Measurements from ENCODE around the gene ZSCAN20. TPM values are rescaled to one million over a fixed set of nuclear protein-coding genes. Genes with fewer than 3 reads are reported as not detected.

The ZSCAN20 gene
- polyA plus RNA-seq (ENCODE audit: insufficient read length), result 5.9 TPM
- long read RNA-seq, donor 1, result 0 reads
- long read RNA-seq, donor 2, result 0 reads
- long read RNA-seq, donor 3, result 0 reads
- long read RNA-seq, donor 4, result 0 reads
- long read RNA-seq, donor 5, result 0 reads
- long read RNA-seq, donor 6, result 0 reads
- long read RNA-seq, donor 7, full-length matches to known transcripts, result 1 of 1 reads
- long read RNA-seq, donor 7, partial matches to known transcripts, result 0 of 1 reads
- long read RNA-seq, donor 7, other reads (novel, unspliced or antisense), result 0 of 1 reads
- long read RNA-seq, donor 8, result 0 reads

DNA sequence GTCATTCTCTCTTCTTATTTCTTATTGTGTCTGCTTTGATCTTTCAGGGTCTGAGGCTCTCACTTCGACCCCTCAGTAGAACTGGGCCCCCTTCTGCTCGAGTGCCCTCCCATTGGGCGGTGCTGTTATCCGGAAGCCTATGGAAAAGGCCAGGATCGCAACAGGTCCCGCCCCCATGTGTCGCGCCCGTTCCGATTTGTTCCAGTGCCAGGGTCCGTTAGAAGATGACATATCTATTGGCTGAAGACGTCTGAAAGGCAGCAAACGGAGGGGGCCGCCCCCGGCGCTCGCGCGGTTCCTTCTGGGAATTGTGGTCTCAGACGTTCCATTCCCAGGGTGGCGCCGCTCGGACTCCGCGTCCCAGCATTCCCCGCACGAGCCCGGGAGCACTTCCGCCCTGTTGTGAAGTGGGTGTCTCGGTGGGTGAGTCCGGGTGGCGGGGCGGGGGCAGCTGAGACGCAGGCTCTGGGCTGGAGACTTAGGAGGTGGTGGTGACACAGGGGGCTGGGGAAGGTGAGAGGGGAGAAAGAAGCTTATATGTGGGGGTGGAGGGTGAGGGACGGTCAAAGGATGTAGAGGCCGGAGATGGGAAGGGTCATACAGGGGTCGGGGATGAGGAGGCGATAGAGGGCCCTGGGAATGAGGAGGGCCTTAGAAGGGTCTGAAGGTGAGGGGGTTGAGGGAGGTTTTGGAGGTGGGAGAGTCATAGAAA lies at the start of gene ZSCAN20:
Gene ZSCAN20 (plus strand): TSS at position 377 of the 712 bp plus-strand sequence. CDS start 6,644 bp downstream, outside the sequence.
- peak; percentile 98 for DNase-seq

DNA sequence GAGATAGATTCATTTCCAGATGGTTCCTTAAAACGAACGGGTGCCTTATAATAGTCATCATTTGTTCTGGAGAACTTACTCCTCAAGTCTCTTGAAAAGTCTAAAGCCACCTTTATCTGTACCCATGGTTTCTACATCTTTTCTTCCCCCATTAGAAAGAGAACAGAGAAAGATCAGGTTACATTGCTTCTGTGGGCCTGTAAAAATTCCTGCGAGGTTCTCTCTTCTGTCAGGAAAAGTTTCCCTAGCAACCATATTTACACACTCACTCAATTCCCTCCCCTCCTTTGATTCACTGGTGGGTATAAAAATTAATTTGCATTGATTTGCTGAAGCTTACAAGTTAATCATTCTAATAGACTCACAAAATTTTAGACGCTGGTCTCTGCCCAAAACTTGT lies 48.2 kb upstream of the ZSCAN20 start:
- no peak for DNase-seq

DNA sequence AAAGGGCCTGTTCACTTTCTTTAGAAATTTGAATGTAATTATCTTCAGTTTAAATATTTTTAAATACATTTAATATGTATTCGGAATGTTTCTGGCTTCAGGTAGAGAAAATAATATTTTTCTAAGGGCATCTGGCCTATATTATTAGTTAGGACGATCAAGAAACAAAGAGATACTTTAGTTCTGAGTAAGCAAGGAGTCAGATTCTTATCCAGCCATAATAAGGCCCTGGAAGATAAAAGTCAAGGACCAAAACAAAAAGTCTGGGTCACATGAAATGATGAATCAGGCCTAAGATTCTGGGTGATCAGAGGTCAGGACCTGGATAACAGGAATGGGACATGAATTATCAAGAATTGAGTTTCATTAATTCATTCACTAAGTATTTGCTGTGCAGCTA lies 47.8 kb upstream of the ZSCAN20 start:
- no peak for DNase-seq

DNA sequence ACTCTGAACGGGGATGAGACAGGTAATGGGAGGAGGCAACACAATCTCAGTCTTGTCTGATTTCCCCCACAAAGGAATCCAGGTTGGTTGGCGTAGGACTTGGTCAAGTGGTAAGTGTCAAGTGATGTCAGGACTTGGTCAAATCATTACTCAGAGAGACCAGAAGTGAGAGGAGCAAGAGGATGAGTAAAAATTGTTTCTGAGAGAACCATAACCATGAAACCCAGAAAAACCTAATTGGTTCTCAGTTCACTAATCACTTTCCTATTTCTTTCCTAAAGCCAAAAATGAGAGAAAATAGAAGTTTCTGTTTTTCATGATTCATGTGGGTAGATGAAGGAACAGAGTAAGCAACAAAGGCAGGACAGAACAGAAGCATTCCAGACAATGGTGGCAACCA lies 46.5 kb upstream of the ZSCAN20 start:
- no peak for DNase-seq

DNA sequence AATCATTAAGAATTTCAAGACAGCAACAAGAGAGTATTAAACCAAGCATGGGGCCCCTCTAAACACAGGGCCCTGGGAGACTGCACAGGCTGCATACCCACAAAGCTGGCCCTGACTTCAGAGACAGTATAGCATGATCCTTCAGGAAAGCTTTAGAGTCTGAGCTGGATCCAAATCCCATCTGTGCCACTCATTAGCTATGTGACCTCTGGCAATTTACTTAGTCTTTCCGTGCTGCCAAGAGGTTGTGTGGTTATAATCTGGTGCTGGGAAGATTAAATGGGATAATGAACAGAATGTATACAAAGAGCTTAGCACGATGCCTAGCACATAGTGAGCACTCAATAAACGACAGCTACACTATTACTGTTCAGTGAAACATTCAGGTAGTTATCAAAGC lies 45.5 kb upstream of the ZSCAN20 start:
- no peak for DNase-seq

DNA sequence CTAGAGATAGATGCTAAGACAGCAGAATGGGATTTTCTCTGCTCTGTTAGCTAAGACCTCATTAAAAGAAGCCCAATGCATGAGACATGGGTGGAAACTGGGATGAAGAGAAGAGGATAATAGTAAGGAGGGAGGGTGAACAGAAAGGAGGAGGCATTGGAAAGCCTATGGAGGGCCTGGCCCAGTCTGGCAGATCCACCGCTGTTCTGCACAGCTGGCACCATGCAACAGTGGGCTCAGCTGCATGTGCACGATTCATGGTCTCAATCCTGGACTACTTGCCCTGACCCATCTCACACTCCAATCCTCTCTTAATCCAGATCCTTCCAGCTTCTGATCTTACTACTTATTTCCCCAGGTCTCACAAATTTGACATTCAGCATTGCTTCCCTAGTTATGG lies 43.8 kb upstream of the ZSCAN20 start:
- DNase-seq, result no peak

DNA sequence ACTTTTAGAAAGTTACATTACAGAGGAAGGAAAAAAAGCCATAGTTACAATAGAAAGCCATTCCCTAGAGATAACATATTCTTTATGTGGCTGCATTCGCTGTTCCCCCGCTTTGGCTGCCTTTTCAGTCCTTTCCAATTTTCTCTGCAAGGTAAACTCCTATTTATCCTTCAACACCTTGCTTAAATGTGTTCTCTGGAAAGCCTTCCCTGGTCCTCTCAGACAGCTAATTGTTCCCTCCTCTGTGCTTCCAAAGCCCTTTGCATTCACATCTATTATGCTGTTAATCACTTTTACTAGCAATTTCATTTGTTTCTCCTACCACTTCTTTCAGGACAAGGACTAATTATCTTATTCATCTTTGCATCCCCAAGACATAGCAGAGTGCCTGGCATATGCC lies 43.1 kb upstream of the ZSCAN20 start:
- no peak for DNase-seq

DNA sequence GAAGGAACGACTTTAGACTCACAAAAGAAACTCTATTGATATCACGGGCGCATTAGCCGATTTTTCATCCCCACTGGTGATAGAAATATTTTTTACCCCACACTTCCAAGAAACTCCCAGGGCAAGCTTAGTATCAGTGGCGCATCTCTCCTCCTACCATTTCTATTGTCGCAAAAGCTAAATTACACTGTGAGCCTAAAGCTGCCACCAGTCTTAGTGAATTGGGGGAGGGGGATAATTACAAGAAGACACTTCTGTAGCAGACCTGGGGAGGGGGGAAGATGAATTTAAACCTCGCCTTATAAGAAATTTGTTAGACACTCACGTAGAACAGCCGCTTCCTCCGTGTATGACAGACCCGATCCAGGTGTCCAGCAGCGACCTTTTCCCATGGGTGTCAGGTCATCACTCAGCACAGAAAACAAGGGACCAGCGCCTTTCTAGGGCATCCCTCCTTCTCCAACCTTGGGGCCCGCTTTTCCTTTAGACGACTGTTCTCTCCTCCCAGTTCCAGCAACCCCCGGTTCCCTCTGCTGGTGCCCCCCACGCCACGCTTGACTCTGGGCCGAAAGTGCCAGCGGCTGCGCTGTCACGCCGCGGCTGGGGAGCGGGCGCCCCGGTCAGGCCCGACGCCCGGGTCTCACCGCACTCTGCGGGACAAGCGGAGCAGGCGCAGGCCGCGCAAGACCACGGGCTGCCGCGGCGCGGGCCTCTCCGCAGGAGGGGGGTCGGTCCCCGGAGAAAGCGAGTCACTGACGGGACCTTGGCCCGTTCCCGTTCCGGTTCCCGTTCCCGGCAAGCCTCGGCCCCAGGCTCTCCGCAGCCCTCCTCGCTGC lies 42.4 kb upstream of the ZSCAN20 start:
- no peak for DNase-seq

DNA sequence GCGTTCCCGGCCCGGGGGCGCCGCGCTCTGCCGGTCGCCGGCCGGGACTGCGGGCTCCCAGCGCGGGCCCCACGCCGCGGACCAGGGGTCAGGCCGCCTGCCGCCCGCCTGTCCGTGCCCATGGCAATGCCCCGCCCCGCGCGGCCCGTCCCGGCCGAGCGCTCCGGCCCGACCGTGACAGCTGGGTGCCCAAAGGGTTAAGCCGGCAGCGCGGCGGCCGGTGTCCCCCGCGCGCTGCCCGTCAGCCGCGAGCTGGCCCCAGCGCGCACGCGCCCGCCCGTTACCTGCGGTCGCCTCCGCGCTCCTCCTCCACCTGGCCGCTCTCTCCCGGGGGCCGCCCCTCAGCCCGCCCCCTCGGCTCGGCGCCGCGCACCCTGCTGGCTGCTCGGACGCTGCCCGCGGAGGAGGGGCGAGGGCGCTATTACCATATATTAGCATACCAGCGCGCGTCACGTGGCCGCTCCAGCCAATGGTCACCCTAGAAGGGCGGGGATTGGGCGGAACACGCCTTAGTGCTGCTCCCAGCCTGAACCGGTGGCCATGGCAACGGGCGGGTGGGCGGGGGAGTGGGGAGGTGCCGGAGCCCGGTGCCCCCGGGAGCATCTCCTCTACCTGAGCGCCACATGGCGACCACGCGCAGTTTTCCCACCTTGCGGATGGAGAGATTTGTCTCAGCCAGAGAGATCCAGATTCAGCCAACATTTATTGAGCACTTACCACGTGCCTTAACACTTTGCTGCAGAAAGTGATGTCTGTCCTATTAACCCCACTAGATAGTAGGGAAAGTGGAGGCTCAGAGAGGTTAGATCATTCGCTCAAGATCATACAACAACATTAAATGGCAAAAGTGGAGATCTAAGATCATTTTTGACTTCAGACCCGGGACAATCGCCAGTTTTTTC lies 41.5 kb upstream of the ZSCAN20 start, which contains the start of gene PHC2:
Gene PHC2 (minus strand): TSS at position 404 of the 902 bp plus-strand sequence. CDS start 55,556 bp downstream, outside the sequence.
- DNase-seq, result peak; percentile 96

DNA sequence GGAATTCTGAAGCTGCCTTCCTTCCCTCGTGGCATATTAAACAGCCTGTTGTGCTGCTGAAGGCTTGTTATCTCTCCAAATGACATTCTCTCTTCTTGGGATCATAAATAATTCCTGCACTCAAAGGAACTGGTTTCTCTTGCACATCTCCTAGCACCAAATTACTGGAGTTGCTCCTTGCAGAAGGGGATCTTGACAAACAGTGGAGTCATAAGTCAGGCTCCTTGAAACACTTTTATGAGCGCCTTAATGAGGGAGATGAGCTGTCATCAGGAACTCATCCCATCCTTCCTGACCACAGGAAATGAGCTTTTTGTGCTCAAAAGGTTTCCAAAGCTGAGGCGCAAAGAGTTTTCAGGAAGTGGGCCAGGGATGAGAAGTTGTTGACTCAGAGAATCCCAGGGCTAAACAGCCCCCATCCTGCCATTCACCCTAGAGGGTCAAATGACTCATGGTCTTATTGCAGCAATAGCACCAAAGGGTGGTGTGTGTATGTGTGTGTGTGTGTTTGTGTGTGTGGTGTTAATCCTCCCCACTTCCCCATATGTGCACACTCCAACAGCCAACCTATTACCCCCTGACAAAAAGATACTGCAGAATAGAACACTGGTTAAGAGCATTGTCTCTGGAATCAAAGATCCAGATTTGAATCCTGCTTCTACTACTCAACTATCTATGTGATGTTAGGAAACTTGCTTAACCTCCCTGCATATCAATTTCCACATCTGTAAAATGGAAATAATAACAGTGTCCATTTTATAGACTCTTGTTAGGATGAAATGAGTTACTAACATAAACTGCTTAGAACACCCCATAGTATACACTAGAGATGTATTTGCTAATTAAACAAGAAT lies 38.7 kb upstream of the ZSCAN20 start:
- peak; percentile 53 for DNase-seq

DNA sequence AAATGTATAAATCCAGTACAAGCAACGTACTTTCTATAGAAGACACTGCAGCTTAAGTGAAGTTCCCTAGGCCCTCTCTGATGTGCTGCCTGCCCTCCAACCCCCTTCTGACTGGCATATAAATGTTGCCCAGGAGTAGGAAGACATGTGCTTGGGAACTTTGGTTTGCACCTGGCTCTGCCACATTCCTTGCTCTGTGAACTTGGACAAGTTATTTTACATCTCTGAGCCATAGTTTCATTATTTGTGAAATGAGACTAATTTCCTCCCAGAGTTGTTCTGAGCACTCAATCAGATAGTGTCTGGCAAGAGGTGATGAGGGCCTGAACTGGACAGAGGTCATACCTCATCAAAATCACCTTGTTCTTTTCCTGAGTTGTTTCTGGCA lies 38.1 kb upstream of the ZSCAN20 start:
- DNase-seq, result no peak

DNA sequence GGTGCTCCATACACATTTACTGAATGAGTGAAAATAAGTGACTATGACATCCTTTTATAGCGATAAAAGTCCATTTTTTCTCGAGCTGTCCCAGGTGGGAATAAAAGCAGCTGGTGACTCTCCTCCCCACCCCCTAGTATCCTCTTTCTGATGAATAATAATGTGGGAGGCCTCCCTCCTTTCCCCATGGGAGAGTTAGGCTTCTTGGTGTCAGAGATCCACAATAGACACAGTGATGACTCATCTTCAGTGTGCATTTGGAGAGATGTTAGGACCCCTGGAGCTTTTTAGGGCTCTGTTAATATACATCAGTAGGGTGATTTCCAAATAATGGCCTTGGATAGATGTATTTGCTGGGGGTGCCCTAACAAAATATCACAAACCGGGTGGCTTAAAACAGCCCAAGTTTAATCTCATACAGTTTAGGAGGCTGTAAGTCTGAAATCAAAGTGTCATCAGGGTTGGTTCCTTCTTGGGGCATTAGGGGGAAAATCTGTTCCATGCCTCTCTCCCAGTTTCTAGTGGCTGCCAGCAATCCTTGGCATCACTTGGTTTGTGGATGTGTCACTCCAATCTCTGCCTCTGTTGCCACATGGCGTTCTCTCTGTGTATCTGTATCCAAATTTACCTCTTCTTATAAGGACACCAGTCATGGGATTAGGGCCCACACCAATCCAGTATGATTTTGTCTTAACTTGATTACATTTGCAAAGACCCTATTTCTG lies 37.2 kb upstream of the ZSCAN20 start:
- no peak for DNase-seq

DNA sequence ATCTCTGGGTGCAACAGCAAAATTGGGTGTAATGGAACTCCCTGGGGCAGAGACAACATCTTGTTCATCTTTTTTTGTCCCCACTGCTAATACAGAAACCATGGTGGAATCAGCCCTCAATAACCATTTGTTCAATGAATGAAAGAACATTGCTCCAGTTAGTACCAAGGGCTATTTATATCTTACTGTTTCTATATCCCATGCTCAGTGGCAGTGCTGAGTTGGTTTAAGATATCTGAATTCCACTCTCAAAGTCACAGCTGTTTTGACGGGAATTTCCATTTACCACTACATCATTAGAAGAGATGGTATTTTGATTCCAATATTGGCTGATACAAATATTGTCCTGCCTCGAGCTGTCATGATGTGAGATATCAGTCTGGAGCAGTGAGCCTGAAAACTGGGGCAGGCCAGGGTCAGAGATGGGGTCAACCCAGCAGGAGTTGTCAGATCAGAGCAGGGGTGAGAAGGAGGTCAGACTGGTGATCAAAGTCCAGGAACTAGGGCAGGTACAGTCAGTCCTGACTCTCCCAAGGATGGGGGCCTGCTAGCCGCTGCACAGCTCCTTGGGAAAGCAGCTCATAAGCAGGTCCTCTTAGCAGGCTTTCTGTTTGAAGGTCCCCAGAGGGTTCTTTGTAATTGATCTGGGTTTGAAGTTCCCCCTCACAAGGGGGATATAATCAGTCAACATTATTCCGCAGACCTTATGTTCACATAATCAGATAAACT lies 35.7 kb upstream of the ZSCAN20 start:
- no peak for DNase-seq

DNA sequence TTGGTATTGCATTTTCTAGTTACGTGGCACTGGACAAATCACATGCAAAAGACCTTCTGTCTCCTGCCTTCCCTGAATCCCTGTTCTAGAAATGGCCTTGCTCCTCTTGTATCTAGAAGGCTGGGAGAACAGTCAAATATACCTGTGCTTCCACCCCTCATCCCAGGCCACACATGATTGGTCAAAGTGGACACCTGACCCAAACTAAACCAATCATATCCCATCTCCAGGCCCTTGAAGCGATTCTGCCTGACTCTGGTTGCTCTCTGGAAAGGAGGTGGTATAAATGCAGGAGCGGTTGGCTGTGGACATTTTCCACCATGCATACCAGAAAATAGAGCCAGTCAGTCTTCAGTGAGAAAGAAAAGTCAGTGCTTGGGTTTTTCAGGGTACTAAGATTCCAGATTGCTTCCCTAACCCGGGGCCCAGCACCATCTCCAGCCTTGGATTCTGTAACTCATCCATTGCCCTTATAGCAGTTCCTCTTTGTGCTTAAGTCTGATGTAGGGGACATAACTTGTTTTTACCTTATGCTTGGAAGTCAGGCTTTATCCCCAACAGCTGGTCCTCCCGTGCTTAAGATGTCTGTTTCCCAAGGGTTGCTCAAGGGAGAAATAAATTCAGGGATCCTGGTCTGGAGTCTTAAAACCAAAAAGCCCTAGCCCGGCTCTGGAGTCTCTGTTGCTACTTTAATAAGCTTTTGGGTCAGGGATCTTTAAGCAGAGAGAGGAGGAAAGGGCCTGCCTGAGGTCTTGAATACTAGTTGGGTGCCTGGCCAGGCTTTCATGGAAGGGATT lies 33.9 kb upstream of the ZSCAN20 start:
- DNase-seq, result no peak

DNA sequence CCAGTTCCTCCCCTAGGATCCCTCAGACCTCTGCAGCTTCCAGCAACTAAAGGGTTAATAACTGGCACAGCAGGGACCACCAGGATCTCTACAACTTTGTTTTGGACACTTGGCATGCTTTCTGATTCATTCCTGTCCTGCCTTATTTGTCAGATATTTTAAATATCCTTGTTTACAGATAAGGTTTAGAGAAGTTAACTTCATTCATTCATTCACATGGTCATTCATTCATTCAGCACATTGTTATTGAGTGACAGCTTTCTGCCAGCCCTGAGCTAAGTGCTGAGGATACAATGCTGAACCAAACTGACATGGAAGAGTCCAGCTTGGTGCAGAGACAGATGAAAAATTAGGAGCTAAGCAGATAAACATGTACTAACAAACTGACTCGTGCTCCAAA lies 32.8 kb upstream of the ZSCAN20 start:
- no peak for DNase-seq

DNA sequence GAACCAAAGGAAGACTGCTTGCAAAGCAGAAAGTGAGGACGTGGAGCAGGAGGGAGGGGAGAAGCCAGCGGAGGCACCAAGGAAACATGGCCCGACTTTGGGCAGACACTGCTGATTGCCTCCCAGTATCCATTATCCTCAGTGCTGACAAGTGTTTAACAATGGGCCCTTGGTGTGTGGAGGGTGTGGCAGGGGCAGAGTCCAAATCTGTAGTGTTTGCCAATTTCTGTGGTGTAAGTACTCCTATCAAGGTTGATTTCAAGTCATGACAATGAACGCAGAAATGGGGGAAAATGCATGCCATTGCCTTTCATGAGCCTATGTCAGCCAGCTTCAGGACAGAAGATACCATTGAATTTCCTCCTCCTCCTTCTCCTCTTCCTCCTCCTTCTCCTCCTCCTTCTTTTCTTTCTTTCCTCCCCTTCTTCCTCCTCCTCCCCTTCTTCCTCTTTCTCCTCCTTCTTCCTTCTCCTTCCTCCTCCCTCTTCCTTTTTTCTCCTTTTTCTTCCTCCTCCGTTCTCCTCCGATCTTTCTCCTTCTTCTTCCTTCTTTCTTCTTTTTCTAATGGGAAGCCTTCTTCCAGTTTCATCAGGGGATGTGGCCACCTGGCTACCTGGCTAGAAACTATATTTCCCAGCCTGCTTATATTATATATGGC lies 31.2 kb upstream of the ZSCAN20 start:
- DNase-seq, result no peak

DNA sequence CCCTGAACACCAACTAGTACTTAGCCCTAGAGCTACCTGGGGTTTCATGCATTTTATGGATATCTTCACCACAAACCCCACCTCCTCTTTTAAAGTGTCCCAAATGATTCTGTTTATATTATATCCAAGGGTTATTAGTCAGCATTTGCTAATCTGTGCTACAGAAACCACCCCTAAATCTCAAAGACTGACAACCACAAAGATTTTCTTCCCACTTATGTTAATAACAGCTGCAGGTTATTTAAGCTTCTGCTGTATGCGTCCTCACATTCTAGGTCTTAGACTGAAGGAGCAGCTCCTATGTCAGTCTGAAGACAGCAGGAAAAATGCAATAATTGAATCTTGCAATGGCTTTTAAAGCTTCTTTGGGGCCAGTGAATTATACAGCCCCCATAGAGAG lies 30.3 kb upstream of the ZSCAN20 start:
- DNase-seq, result no peak
